Stimulated activated CD4-positive, alpha-beta T cell treated with anti-CD3 and anti-CD28 coated beads, Interleukin-15, amount 100 ng/mL, for 1 hour (primary cell): ENCODE measurements around the gene BRAF.
A peak's percentile ranks its signal among the peaks of the same experiment; 100 is the strongest.
"Not testable (repeated sequence)": the region's sequence is repeated elsewhere in the genome, so short reads cannot be mapped to it uniquely, and the experiment has no call there.

ENCODE experiments used
- DNase-seq, 2 donors: peaks; one replicate each; pipeline ENCODE4 v3.0.0-alpha.2; 2020; ENCODE audit warnings: low read depth in 1 of 2, low spot score in 1 of 2

The BRAF gene

GRCh38 chr7:140684066-140684950, 240.4 kb downstream of the BRAF start:
- no peak for DNase-seq

GRCh38 chr7:140683657-140684056, 241.1 kb downstream of the BRAF start:
- DNase-seq: no peak

GRCh38 chr7:140681766-140682165, 243.0 kb downstream of the BRAF start:
- no peak for DNase-seq

GRCh38 chr7:140680886-140681285, 243.8 kb downstream of the BRAF start:
- no peak for DNase-seq

- DNase-seq: no peak
These were observed 245.5 kb downstream of the BRAF start for GRCh38 chr7:140679186-140679585.

GRCh38 chr7:140678816-140679130, 246.0 kb downstream of the BRAF start:
- DNase-seq: no peak

- no peak for DNase-seq
These were observed 246.5 kb downstream of the BRAF start for GRCh38 chr7:140678081-140678815.

- no peak for DNase-seq
These were observed 247.2 kb downstream of the BRAF start for GRCh38 chr7:140677496-140677895.

- not testable (repeated sequence) for DNase-seq
These were observed 247.8 kb downstream of the BRAF start for GRCh38 chr7:140676956-140677355.

GRCh38 chr7:140676306-140676705, 248.4 kb downstream of the BRAF start:
- no peak for DNase-seq

GRCh38 chr7:140675726-140676125, 249.0 kb downstream of the BRAF start:
- DNase-seq: no peak

- DNase-seq: no peak
These were observed 249.6 kb downstream of the BRAF start for GRCh38 chr7:140674899-140675701.

GRCh38 chr7:140674356-140674800, 250.4 kb downstream of the BRAF start:
- no peak for DNase-seq

GRCh38 chr7:140673774-140674155, 251.0 kb downstream of the BRAF start:
- no peak for DNase-seq

- peak; percentile 43 to 46 for DNase-seq
These were observed 251.5 kb downstream of the BRAF start for GRCh38 chr7:140673063-140673773.

- peak; percentile 33 to 60 for DNase-seq
These were observed 252.2 kb downstream of the BRAF start, which contains the start of gene ADCK2 for GRCh38 chr7:140672382-140673062. TSS of gene ADCK2 (plus strand) at chr7:140672945. CDS start at chr7:140673331, 386 bp downstream.

- DNase-seq: no peak
These were observed 252.8 kb downstream of the BRAF start for GRCh38 chr7:140671966-140672365.

GRCh38 chr7:140670343-140670935, 254.3 kb downstream of the BRAF start:
- DNase-seq: no peak

- not testable (repeated sequence) for DNase-seq
These were observed 254.9 kb downstream of the BRAF start for GRCh38 chr7:140669862-140670261.

GRCh38 chr7:140669352-140669751, 255.4 kb downstream of the BRAF start:
- no peak for DNase-seq
